Measurements from ENCODE around the gene RAD51B. TPM values are rescaled to one million over a fixed set of nuclear protein-coding genes. Genes with fewer than 3 reads are reported as not detected.

RAD51B gene
- total RNA-seq, 4 donors from 2014 or later, result 14.0 to 16.4 (median 14.8) TPM

DNA sequence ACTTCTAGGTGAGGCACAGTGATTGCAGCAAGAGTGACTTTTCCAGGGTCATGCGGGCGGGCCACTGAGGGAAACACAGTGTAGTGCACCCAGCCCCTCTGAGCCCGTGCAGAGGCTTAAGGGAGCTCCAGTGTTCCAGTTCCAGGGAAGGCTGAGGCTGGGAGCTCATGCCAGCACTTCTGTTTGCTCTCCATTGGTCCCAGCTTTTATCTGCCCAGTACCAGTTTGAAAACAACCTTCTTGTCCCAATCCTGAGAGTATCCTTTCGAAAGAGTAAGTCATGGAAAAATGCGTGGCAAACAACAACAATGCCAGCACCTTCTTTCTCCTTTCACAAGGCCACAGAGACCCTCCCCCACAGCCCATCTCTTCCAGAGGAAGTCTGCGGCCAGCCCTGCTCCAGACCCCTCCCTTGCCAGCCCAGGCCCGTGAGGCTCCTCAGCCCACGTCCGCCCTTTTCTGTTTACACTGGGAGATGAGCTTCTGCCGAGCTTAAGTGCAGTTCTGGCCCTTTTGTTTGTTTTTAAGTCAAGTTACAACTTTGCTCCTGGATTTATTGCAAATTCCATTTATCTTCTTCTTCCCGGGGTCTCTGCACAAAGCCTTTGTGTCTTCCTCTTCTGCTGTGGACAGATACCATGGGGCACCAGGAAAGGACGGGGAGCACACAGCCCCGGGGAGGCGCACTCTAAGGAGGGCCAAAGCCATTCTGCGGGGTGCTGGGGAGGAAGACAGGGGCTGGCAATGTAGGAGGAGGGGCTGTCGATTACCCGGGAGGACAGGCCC is 787.7 kb downstream of the RAD51B start:
- intact Hi-C loops (cut with DNase I), result no loop called here

GRCh38 chr14:68607867-68608573 is 788.4 kb downstream of the RAD51B start:
- Histone ChIP-seq H3K27me3 (no peaks in the 10 kb centered on the region), H3K27ac (peak overlapping the region; percentile 25 to 76 (median 54)), H3K36me3 (no peaks in the 10 kb centered on the region), H3K4me3 (replicated peaks in 1 of 3) (no peak overlapping the region), H3K9me3 (no peaks in the 10 kb centered on the region), H3K4me1 (peaks cover 26 to 47% of the 10 kb centered on the region in 2 donors)
- DNase-seq, result no peak
- intact Hi-C loops (cut with DNase I), result no loop called here
- TF ChIP-seq, protein P1, sequence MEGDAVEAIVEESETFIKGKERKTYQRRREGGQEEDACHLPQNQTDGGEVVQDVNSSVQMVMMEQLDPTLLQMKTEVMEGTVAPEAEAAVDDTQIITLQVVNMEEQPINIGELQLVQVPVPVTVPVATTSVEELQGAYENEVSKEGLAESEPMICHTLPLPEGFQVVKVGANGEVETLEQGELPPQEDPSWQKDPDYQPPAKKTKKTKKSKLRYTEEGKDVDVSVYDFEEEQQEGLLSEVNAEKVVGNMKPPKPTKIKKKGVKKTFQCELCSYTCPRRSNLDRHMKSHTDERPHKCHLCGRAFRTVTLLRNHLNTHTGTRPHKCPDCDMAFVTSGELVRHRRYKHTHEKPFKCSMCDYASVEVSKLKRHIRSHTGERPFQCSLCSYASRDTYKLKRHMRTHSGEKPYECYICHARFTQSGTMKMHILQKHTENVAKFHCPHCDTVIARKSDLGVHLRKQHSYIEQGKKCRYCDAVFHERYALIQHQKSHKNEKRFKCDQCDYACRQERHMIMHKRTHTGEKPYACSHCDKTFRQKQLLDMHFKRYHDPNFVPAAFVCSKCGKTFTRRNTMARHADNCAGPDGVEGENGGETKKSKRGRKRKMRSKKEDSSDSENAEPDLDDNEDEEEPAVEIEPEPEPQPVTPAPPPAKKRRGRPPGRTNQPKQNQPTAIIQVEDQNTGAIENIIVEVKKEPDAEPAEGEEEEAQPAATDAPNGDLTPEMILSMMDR (IDR thresholded peaks at IDR 0.05), result no peak
- 72 to 76% methylated on average over 13 to 14 of the region's 14 CpGs for WGBS, 2 donors

More for the DNA sequence above, 787.7 kb downstream of the RAD51B start:
- Histone ChIP-seq H3K27me3 (no peaks in the 10 kb centered on the region), H3K36me3 (no peaks in the 10 kb centered on the region), H3K27ac (peak overlapping the region; percentile 25 to 76 (median 54)), H3K9me3 (no peaks in the 10 kb centered on the region), H3K4me3 (replicated peaks in 1 of 3) (no peak overlapping the region), H3K4me1 (peaks cover 24 to 44% of the 10 kb centered on the region in 2 donors)
- DNase-seq, result peak in 1 of 2 donors; percentile 39
- no peak for TF ChIP-seq POLR2A (IDR thresholded peaks at IDR 0.05)
- TF ChIP-seq, protein P1 (IDR thresholded peaks at IDR 0.05), result no peak
- 50 to 57% methylated on average over 17 of the region's 17 CpGs for WGBS, 2 donors

DNA sequence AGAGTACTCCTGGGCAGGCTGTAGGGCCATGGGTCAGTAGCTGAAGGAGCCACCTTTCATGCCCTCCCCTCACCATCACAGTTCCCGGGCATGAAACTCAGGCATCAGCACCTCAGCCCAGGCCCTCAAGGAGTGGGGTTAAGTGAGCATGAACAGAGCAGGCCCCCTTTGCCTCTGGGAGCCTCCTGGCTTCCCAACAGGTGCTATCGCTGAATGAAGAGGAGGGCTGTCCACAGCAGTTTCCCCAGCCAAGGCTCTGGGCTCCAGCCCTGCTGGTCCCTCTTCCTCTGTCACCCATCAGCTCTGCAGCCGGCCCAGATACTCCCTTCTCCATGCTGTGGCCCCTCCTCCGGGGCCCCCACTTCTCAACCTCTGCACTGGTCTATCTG is 789.0 kb downstream of the RAD51B start:
- Histone ChIP-seq H3K4me1 (peaks cover 26 to 47% of the 10 kb centered on the region in 2 donors), H3K27ac (peak overlapping the region in 2 of 3 donors; percentile 54 to 76), H3K27me3 (no peaks in the 10 kb centered on the region), H3K9me3 (no peaks in the 10 kb centered on the region), H3K4me3 (replicated peaks in 1 of 3) (no peak overlapping the region), H3K36me3 (no peaks in the 10 kb centered on the region)
- intact Hi-C loops (cut with DNase I), result no loop called here
- 64 to 88% methylated on average over 2 to 4 of the region's 4 CpGs for WGBS, 2 donors
- TF ChIP-seq, protein P1 (IDR thresholded peaks at IDR 0.05), result no peak
- TF ChIP-seq POLR2A (IDR thresholded peaks at IDR 0.05), result no peak
- DNase-seq, result peak in 1 of 2 donors; percentile 32

DNA sequence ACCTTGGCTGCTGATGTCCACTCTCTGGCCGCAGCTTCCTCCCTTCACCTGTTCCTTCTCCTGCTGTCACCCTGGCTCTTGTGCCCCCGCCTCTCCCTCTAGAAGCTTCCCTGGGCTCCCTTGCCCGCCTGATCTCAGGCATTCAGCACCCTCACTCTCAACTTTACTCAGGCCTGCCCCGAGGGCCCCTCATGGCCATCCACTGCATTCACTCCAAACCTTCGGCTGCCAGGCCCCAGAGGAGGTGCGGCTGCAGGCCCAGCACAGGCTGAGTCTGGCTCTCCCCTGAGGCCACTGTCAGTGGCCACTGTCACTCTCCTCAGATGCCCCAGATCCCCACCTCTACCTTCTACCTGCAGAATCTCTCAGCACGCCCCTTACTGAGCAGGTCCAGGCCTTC is 789.4 kb downstream of the RAD51B start:
- Histone ChIP-seq H3K27ac (no peak overlapping the region), H3K27me3 (no peaks in the 10 kb centered on the region), H3K4me1 (peaks cover 26 to 47% of the 10 kb centered on the region in 2 donors), H3K4me3 (replicated peaks in 1 of 3) (no peak overlapping the region), H3K36me3 (no peaks in the 10 kb centered on the region), H3K9me3 (no peaks in the 10 kb centered on the region)
- TF ChIP-seq POLR2A (IDR thresholded peaks at IDR 0.05), result no peak
- TF ChIP-seq, protein P1 (IDR thresholded peaks at IDR 0.05), result no peak
- intact Hi-C loops (cut with DNase I), result no loop called here
- 95 to 97% methylated on average over 7 of the region's 7 CpGs for WGBS, 2 donors
- no peak for DNase-seq

All from thyroid gland (tissue), 4 donors.